ENCODE results near the gene TTYH1. TPM values are rescaled to one million over a fixed set of nuclear protein-coding genes. Genes with fewer than 3 reads are reported as not detected.

The TTYH1 gene
- total RNA-seq, 6 experiments from 2014 or later = 0.30 to 0.93 (median 0.35) TPM; not detected in 1

- H3K9me3 ChIP-seq = no peaks in the 10 kb centered on the region
- H3K4me1 ChIP-seq = peaks cover 0 to 13% (median 5%) of the 10 kb centered on the region in 4 donors
- no peak overlapping the region for H3K4me3 ChIP-seq
- WGBS (ENCODE audit: insufficient coverage, low coverage, low lambda C conversion rate, missing lambda C conversion rate) = no CpG with 5 or more reads among the region's 31 CpGs
- no peak overlapping the region for H3K27ac ChIP-seq
- ATAC-seq (no peak), DNase-seq (no peak)
- TF ChIP-seq CTCF (IDR thresholded peaks at IDR 0.05) = no peak
- no peak for TF ChIP-seq POLR2A (IDR thresholded peaks at IDR 0.05)
- intact Hi-C loops (cut with DNase I) = no loop called here
- H3K36me3 ChIP-seq = peaks cover 39 to 80% (median 57%) of the 10 kb centered on the region in 4 donors
- no peaks in the 10 kb centered on the region for H3K27me3 ChIP-seq
Observed at GRCh38 chr19:54453921-54454780, 38.9 kb downstream of the TTYH1 start.

- H3K9me3 ChIP-seq = no peaks in the 10 kb centered on the region
- H3K27me3 ChIP-seq = no peaks in the 10 kb centered on the region
- peaks cover 39 to 86% (median 61%) of the 10 kb centered on the region in 4 donors for H3K36me3 ChIP-seq
- 95% methylated on average over 7 of the region's 33 CpGs for WGBS (ENCODE audit: insufficient coverage, low coverage, low lambda C conversion rate, missing lambda C conversion rate)
- H3K4me3 ChIP-seq = no peak overlapping the region
- intact Hi-C loops (cut with DNase I) = no loop called here
- TF ChIP-seq POLR2A (IDR thresholded peaks at IDR 0.05) (no peak), CTCF (IDR thresholded peaks at IDR 0.05) (no peak)
- H3K4me1 ChIP-seq = peaks cover 0 to 11% (median 4%) of the 10 kb centered on the region in 4 donors
- no peak for ATAC-seq
- DNase-seq = no peak
- H3K27ac ChIP-seq = no peak overlapping the region
Observed at GRCh38 chr19:54454781-54455675, 39.8 kb downstream of the TTYH1 start.

GRCh38 chr19:54455786-54456422, 40.6 kb downstream of the TTYH1 start:
- ATAC-seq (no peak), DNase-seq (no peak)
- Histone ChIP-seq H3K4me1 (peaks cover 0 to 3% (median under 1%) of the 10 kb centered on the region in 4 donors), H3K27me3 (no peaks in the 10 kb centered on the region), H3K36me3 (peaks cover 39 to 94% (median 64%) of the 10 kb centered on the region in 4 donors), H3K4me3 (no peak overlapping the region), H3K9me3 (no peaks in the 10 kb centered on the region), H3K27ac (no peak overlapping the region)
- 50% methylated on average over 1 of the region's 40 CpGs for WGBS (ENCODE audit: insufficient coverage, low coverage, low lambda C conversion rate, missing lambda C conversion rate)
- intact Hi-C loops (cut with DNase I) = no loop called here
- TF ChIP-seq CTCF (IDR thresholded peaks at IDR 0.05) (no peak), POLR2A (IDR thresholded peaks at IDR 0.05) (no peak)
